GM19035 (cell line): ENCODE results near the gene ABL1.

Source experiments
- ATAC-seq: cut with Tn5 transposase; IDR thresholded peaks from one replicate; pipeline ENCODE4 v1.9.1; 2021; ENCODE audit not compliant: unreplicated experiment

ABL1 gene

GRCh38 chr9:130927995-130928900 is 93.2 kb downstream of the ABL1 start:
- no peak for ATAC-seq

GRCh38 chr9:130929571-130930038 is 94.6 kb downstream of the ABL1 start:
- ATAC-seq, result no peak

GRCh38 chr9:130930132-130930803 is 95.2 kb downstream of the ABL1 start:
- ATAC-seq, result no peak

- no peak for ATAC-seq
Observed at GRCh38 chr9:130930804-130931349, 95.8 kb downstream of the ABL1 start.

DNA sequence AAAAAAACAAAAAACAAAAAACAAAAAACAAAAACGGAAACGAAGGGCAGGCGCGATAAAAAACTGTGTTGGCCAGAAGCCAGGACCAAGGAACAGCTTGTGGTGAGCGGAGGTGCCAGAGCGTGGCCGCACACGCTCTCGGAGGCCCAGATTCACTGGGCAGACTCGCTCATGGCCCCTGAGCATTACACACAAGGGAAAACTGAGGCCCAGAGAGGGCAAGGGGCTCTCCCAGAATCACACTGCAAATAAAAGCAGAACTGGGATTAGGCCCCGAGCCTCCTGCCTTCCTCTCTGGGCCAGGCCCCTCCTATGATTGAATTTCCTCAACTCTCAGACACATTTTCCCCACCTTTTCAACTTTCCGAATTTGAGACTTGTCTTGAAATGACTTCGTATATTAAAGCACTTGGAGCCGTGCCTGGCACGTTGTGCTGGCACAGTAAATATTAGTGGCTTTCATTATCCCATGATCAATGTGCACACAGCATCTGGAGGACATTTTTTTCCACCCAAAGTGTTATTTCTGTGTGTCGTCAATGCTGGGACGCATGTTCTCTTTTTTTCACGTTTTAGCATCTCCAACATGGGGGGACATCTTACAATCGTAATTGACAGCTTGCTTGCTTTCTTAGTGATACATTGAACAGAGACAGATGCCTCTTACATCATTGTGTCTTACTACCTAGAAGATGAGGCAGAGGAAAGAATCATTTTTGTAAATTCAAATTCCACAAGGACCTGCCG is 96.6 kb downstream of the ABL1 start:
- ATAC-seq, result no peak

- no peak for ATAC-seq
Observed at GRCh38 chr9:130932255-130933079, 97.4 kb downstream of the ABL1 start.

DNA sequence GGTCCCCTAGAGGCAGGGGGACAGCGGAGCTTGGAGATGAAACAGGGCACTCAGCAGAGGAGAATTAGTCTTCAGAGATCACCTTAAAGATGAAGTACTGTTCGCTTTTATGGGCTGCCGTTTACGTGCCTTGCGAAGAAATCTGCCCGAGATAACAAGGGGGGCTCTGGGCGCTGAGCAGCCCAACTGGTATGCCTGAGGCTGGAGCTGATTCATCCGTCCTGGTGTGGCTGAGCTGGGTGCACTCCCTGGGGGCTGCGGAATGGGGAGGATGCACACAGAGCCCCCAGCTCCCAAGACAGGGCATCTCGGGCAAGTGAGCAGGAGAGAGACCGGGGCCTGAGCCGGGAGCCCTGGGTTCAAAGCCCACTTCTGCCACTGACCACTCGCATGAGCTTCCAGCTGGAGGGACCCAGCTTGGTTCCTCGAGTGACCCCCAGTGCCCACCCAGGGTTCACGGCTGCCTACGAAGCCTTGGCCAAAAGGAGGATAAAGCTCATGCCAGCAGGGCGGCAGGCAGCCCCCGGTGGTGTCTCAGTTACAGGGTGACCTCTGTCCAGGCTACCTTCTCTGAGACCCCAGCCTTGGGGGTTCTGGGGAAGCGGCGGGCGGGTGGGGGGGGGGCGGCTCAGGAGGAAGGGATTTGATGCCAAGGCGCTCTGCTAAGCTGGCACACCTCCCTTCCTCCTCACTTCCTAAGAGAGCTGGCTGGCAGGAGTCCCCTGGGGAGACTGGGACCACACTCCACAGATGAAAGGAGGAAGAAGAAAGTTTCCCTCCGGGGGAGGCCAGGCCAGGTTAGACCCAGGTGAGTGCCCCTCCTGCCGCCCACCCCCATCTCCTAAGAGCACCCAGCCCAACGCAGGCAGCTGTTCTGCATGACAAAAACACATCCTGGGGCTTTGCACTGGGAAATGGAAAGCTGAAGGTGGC is 98.3 kb downstream of the ABL1 start:
- ATAC-seq, result no peak

DNA sequence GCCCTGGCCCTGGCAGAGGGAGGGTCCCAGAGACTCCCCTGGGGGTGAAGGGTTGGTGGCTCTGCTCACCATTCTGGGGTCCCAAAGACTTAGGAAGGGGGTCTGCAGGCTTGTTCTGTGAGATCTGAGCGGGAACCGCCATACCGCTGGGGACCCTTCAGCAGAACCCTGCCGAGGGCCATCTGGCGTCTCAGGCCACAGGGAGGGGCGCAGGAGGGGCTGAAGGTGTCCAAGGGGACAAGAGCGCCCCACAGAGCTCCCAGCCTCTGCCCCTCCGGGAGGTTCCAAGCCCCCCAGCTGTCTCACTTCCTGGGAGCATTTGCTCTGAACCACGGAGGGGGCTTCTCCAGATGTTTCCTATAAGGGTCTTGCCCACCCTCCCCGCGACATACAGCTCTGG is 99.2 kb downstream of the ABL1 start:
- ATAC-seq, result no peak

DNA sequence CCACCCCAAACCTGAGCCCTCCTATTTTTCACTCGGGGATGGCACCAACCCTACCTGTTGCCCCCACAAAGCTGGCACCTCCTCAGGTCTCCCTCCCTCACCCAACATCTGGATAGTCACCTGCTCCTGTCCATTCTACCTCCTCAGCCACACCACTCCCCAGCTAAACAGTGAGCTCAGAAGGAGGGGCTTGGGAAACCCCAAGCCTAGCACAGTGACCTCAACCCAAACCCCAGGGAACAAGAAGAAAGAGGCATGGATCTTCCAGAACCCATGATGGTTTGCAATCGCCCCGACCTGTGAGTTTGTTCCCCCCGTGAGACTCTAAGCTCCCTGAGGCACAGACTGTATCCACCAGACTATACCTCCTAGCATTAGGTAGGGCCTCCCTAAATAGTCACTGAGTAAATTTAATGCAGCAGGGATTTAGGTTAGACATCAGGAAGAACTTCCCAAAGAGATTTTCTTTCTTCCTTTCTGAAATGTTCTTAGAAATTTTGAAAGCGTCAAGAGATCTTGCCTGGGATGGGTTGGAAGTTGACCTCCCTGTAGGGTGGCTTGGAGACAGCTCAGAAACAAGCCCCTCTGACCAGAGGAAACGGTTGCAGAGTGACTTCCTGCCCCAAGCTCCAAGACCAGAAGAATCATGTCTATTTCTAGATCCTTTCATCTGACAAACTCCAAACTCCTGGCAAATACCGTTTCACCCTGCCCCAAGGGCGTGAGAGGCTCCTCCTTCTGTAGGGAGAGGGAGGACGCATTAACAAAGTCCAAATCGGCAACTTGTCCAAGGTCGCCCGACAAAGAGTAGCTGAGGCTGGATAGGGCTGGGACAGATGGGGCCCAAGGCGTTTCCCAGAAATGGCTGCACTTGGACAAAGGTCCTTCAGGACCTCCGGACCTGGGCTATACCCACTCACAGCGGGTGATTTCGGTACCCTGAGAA is 99.9 kb downstream of the ABL1 start:
- no peak for ATAC-seq

- ATAC-seq, result no peak
Observed at GRCh38 chr9:130935648-130936271, 100.7 kb downstream of the ABL1 start.

- no peak for ATAC-seq
Observed at GRCh38 chr9:130936285-130937117, 101.4 kb downstream of the ABL1 start.
